Hepatocyte (in vitro differentiated cells): Measurements from ENCODE around the gene APOL4. TPM values are rescaled to one million over a fixed set of nuclear protein-coding genes. Genes with fewer than 3 reads are reported as not detected.

Experiments
- DNase-seq: peaks from one replicate; pipeline ENCODE4 v3.0.0-alpha.2; 2016; ENCODE audit warnings: low spot score
- H2AFZ ChIP-seq: fragments of 200-600 bp; sonication (generic); 2 replicates; pipeline ENCODE4 v1.6.0; 2016; ENCODE audit warnings: antibody characterized with exemption, mild to moderate bottlenecking
- H3K27ac ChIP-seq: fragments of 200-600 bp; sonication (generic); 2 replicates; pipeline ENCODE4 v1.5.1; 2016; ENCODE audit warnings: mild to moderate bottlenecking
- H3K27me3 ChIP-seq: fragments of 200-600 bp; sonication (generic); 2 replicates; pipeline ENCODE4 v1.6.1; 2016
- H3K36me3 ChIP-seq: fragments of 200-600 bp; sonication (generic); replicated peaks from 2 replicates; pipeline ENCODE4 v1.5.1; 2016; ENCODE audit warnings: low read depth; ENCODE audit not compliant: insufficient read depth
- H3K4me1 ChIP-seq: fragments of 200-600 bp; sonication (generic); 2 replicates; pipeline ENCODE4 v1.5.1; 2016; ENCODE audit warnings: mild to moderate bottlenecking, moderate library complexity; ENCODE audit not compliant: insufficient read depth
- H3K4me2 ChIP-seq: fragments of 200-600 bp; sonication (generic); 2 replicates; pipeline ENCODE4 v1.6.0; 2016
- H3K4me3 ChIP-seq: fragments of 200-600 bp; sonication (generic); 2 replicates; pipeline ENCODE4 v1.5.1; 2016; ENCODE audit warnings: mild to moderate bottlenecking
- H3K79me2 ChIP-seq: fragments of 200-600 bp; sonication (generic); 2 replicates; pipeline ENCODE4 v1.6.0; 2017; ENCODE audit warnings: mild to moderate bottlenecking
- H3K9me2 ChIP-seq: fragments of 200-600 bp; sonication (generic); replicated peaks from 2 replicates; pipeline ENCODE4 v1.6.0; 2017; ENCODE audit warnings: mild to moderate bottlenecking; ENCODE audit not compliant: insufficient read depth
- H3K9me3 ChIP-seq: fragments of 200-600 bp; sonication (generic); 2 replicates; pipeline ENCODE4 v1.5.1; 2016; ENCODE audit warnings: low read depth, mild to moderate bottlenecking
- H4K20me1 ChIP-seq: fragments of 200-600 bp; sonication (generic); 2 replicates; pipeline ENCODE4 v1.6.0; 2016; ENCODE audit warnings: mild to moderate bottlenecking; ENCODE audit not compliant: insufficient read depth, poor library complexity, severe bottlenecking
- EZH2 ChIP-seq: fragments of 200-600 bp; sonication (generic); IDR thresholded peaks from 2 replicates; pipeline ENCODE4 v1.6.1; 2016; ENCODE audit warnings: antibody characterized with exemption, mild to moderate bottlenecking, borderline replicate concordance
- EZH2phosphoT487 ChIP-seq: fragments of 200-600 bp; sonication (generic); IDR thresholded peaks from one replicate; pipeline ENCODE4 v1.6.1; 2018; ENCODE audit warnings: antibody characterized with exemption, mild to moderate bottlenecking, low read depth, moderate library complexity; ENCODE audit not compliant: unreplicated experiment, severe bottlenecking
- WGBS: methylation state at CpG from one replicate; pipeline ENCODE4 v1.1.6; 2016; ENCODE audit warnings: low lambda C conversion rate; ENCODE audit errors: missing lambda C conversion rate; 5-methylcytosine and 5-hydroxymethylcytosine counted together
- polyA plus RNA-seq: library from polyadenylated mRNA; unstranded; fragments of >200 nt; fragmentation: Nextera tagmentation; extraction: Ambion mirVana; gene quantifications from 2 replicates; pipeline ENCODE4 v1.2.1, GENCODE V29; 2016
- total RNA-seq: library from RNA; depleted of rRNA; stranded (reverse); fragments of >200 nt; gene quantifications from 2 replicates; pipeline ENCODE4 v1.2.3, GENCODE V29; 2014
- TF ChIP-seq, protein P1 (sequence below): fragments of 200-600 bp; sonication (generic); IDR thresholded peaks from 2 replicates; pipeline ENCODE4 v1.5.1; 2016; ENCODE audit warnings: antibody characterized with exemption, mild to moderate bottlenecking; ENCODE audit not compliant: poor library complexity

Gene APOL4
- total and polyA plus RNA-seq, 2 experiments from 2014 or later = 0.97 to 2.8 TPM

DNA sequence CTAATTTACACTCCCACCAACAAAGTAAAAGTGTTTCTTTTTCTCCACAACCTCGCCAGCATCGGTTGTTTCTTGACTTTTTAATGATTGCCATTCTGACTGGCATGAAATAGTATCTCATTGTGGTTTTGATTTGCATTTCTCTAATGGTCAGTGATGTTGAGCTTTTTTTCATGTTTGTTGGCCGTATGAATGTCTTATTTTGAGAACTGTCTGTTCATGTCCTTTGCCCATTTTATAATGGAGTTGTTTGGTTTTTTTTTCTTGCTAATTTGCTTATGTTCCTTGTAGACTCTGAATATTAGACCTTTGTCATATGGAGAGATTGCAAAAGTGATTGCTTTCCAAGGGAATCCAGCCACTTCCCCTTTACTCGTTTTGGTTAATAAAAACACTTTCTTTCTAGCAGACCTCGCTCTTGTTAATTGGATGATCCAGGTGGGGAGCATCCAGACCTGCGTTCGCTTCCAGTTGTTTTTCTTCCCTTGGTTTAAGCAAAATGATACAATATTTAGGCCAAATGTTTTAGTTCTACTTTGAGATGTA is 17.1 kb upstream of the APOL4 start:
- Histone ChIP-seq H3K9me3 (no peaks in the 10 kb centered on the region), H3K4me1 (no peaks in the 10 kb centered on the region), H3K4me3 (no peak overlapping the region), H3K27ac (no peak overlapping the region), H3K9me2 (no peaks in the 10 kb centered on the region), H3K79me2 (no peaks in the 10 kb centered on the region), H3K36me3 (no peaks in the 10 kb centered on the region), H4K20me1 (no peaks in the 10 kb centered on the region), H3K27me3 (no peaks in the 10 kb centered on the region), H2AFZ (no peak overlapping the region), H3K4me2 (no peak overlapping the region)
- TF ChIP-seq, protein P1, sequence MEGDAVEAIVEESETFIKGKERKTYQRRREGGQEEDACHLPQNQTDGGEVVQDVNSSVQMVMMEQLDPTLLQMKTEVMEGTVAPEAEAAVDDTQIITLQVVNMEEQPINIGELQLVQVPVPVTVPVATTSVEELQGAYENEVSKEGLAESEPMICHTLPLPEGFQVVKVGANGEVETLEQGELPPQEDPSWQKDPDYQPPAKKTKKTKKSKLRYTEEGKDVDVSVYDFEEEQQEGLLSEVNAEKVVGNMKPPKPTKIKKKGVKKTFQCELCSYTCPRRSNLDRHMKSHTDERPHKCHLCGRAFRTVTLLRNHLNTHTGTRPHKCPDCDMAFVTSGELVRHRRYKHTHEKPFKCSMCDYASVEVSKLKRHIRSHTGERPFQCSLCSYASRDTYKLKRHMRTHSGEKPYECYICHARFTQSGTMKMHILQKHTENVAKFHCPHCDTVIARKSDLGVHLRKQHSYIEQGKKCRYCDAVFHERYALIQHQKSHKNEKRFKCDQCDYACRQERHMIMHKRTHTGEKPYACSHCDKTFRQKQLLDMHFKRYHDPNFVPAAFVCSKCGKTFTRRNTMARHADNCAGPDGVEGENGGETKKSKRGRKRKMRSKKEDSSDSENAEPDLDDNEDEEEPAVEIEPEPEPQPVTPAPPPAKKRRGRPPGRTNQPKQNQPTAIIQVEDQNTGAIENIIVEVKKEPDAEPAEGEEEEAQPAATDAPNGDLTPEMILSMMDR = no peak
- TF ChIP-seq EZH2 (no peak), EZH2phosphoT487 (no peak)
- WGBS = 92% methylated on average over 7 of the region's 7 CpGs
- no peak for DNase-seq

DNA sequence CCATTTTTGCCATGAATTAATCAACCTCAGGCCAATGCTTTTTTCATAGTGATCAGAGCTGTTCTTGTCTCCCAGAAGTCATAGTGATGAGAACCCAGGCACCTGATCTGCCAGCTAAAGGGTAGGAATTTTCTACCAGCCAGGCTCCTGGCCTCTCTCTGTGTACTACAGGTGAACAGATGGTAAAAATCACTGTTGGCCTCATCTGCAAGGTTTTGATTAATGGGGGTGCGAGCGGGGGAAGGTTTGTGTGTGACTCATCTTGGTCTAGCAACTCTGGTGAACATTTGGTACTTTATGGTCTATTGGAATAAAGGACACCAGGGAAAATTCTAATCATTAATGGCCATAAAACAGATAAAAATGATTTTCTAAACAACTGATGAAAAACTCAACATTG is 14.4 kb upstream of the APOL4 start:
- Histone ChIP-seq H3K27me3 (no peaks in the 10 kb centered on the region), H4K20me1 (no peaks in the 10 kb centered on the region), H3K79me2 (no peaks in the 10 kb centered on the region), H3K4me3 (no peak overlapping the region), H2AFZ (no peak overlapping the region), H3K4me2 (no peak overlapping the region), H3K9me3 (no peaks in the 10 kb centered on the region), H3K4me1 (no peaks in the 10 kb centered on the region), H3K36me3 (no peaks in the 10 kb centered on the region), H3K9me2 (no peaks in the 10 kb centered on the region), H3K27ac (no peak overlapping the region)
- 82% methylated on average over 2 of the region's 2 CpGs for WGBS
- TF ChIP-seq EZH2phosphoT487 = no peak
- TF ChIP-seq EZH2 = no peak
- TF ChIP-seq, protein P1 = no peak
- no peak for DNase-seq

DNA sequence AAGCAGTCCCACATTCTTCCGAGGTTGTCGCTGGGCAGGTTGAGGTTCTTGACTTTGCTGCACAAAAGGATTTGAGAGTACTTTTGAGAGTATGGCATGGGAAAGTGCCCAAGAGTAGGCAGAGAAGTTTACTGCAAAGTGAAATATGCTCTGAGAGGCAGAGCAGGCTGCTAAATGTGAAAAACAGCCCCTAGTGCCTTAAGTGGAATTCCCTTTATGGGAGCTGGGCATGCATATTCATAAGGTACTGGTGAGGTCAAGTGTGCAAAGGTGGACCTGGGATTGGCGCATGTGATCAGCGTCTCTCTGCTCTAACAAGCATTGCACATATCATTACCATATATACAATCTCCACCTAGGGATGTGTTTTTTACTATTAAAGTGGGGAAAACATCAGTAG is 12.0 kb upstream of the APOL4 start:
- H3K27me3 ChIP-seq = no peaks in the 10 kb centered on the region
- no peak for DNase-seq
- WGBS = 90% methylated on average over 4 of the region's 4 CpGs
- H3K4me3 ChIP-seq = no peak overlapping the region
- H3K27ac ChIP-seq = no peak overlapping the region
- no peaks in the 10 kb centered on the region for H3K36me3 ChIP-seq
- no peaks in the 10 kb centered on the region for H3K9me3 ChIP-seq
- H2AFZ ChIP-seq = no peak overlapping the region
- no peaks in the 10 kb centered on the region for H3K9me2 ChIP-seq
- no peaks in the 10 kb centered on the region for H3K79me2 ChIP-seq
- no peaks in the 10 kb centered on the region for H3K4me1 ChIP-seq
- TF ChIP-seq, protein P1 = no peak
- no peak for TF ChIP-seq EZH2phosphoT487
- no peak for TF ChIP-seq EZH2
- H3K4me2 ChIP-seq = no peak overlapping the region
- H4K20me1 ChIP-seq = no peaks in the 10 kb centered on the region

DNA sequence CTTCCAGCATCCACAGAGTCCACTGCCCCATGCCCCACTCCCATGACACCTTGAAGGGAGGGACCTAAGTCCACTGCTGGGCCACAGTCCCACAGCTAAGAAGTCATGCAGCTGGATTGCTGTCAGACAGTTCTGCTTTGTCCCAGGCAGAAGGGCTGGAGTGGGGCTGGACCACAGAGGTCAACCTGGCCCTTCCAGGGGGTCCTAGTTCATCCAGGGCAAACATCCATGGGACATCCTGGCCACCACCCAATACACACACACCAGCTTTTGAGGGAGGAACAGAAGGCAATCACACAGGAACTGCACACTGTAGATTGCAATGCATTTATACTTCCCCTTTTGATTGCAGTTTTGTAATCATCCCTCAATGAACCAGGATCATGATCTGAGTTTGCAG is 11.3 kb upstream of the APOL4 start:
- no peaks in the 10 kb centered on the region for H4K20me1 ChIP-seq
- H3K9me3 ChIP-seq = no peaks in the 10 kb centered on the region
- no peak overlapping the region for H3K4me3 ChIP-seq
- H3K27me3 ChIP-seq = no peaks in the 10 kb centered on the region
- H3K27ac ChIP-seq = no peak overlapping the region
- no peaks in the 10 kb centered on the region for H3K36me3 ChIP-seq
- no peak overlapping the region for H3K4me2 ChIP-seq
- no peaks in the 10 kb centered on the region for H3K9me2 ChIP-seq
- TF ChIP-seq, protein P1 = no peak
- TF ChIP-seq EZH2 (no peak), EZH2phosphoT487 (no peak)
- H3K4me1 ChIP-seq = no peaks in the 10 kb centered on the region
- H2AFZ ChIP-seq = no peak overlapping the region
- DNase-seq = no peak
- H3K79me2 ChIP-seq = no peaks in the 10 kb centered on the region
